Right lobe of liver (tissue), 6 donors: ENCODE measurements around the gene ELF1. TPM values are rescaled to one million over a fixed set of nuclear protein-coding genes. Genes with fewer than 3 reads are reported as not detected.
"Not testable (repeated sequence)": the region's sequence is repeated elsewhere in the genome, so short reads cannot be mapped to it uniquely, and the experiment has no call there.

Experiments used
- ATAC-seq, 4 donors: fragments of 200-7000 bp; cut with Tn5 transposase; one replicate each; pipeline ENCODE4 v1.9.1; 2020; ENCODE audit warnings: mild to moderate bottlenecking in 4 of 4, moderate library complexity in 4 of 4
- DNase-seq, 3 donors: peaks; one replicate each; pipeline ENCODE4 v3.0.0-alpha.2; 2020
- H3K27ac ChIP-seq, 3 donors: fragments of 200-600 bp; one replicate each; pipeline ENCODE4 v1.8.0; 2022
- H3K27me3 ChIP-seq, 2 donors: fragments of 200-600 bp; one replicate each; pipeline ENCODE4 v1.8.0; 2022
- H3K36me3 ChIP-seq, 4 donors: fragments of 200-600 bp; sonication (generic) in 1 of 4; one replicate each; pipeline versions ENCODE4 v1.5.1 to v1.8.0; 2017 to 2022; ENCODE audit warnings: control low read depth in 1 of 4
- H3K4me1 ChIP-seq, 4 donors: fragments of 200-600 bp; sonication (generic) in 1 of 4; one replicate each; pipeline versions ENCODE4 v1.5.1 to v1.8.0; 2017 to 2022; ENCODE audit warnings: control low read depth in 1 of 4
- H3K4me3 ChIP-seq, 3 donors: fragments of 200-600 bp; one replicate each; pipeline ENCODE4 v1.8.0; 2022
- H3K9me3 ChIP-seq, 4 donors: fragments of 200-600 bp; sonication (generic) in 1 of 4; one replicate each; pipeline versions ENCODE4 v1.5.1 to v1.8.0; 2017 to 2022; ENCODE audit warnings: control low read depth in 1 of 4
- POLR2A ChIP-seq: fragments of 450-650 bp; IDR thresholded peaks from one replicate; pipeline ENCODE4 v1.6.1; 2017; ENCODE audit warnings: antibody characterized with exemption, mild to moderate bottlenecking
- WGBS: methylation state at CpG from one replicate; pipeline ENCODE4 v1.1.6; 2018; ENCODE audit warnings: low coverage, low lambda C conversion rate; ENCODE audit not compliant: insufficient coverage; ENCODE audit errors: missing lambda C conversion rate; 5-methylcytosine and 5-hydroxymethylcytosine counted together
- intact Hi-C, 2 donors: fragments of 100-400 bp; cut with DNase I; formaldehyde crosslinking; loops; one replicate each; pipeline versions ENCODE4 v1.11.2 to v1.14.1; 2022
- total RNA-seq, 6 experiments: library from RNA; depleted of rRNA in 2 of 6; stranded (reverse); fragments of >200 nt in 2 of 6; fragmentation: NEBNext Ultra II Directional in 3 of 6; extraction: Animal tissue kit (Norgen Biotek cat#: 25700) in 3 of 6; gene quantifications; one replicate each; pipeline versions ENCODE4 v1.1.0 to v1.2.4, GENCODE V29; 2016 to 2023
- TF ChIP-seq, protein P1 (sequence below), 4 donors: fragments of 200-600 bp in 3 of 4; fragments of 450-650 bp in 1 of 4; IDR thresholded peaks; one replicate each; pipeline versions ENCODE4 v1.5.1 to v1.8.0; 2016 to 2022; ENCODE audit warnings: antibody characterized with exemption in 4 of 4, mild to moderate bottlenecking in 2 of 4
- donor health status: DM: no; HTN: yes; CAD: no.
- donor health status: DM: no; HTN: no; CAD: no.
- donor health status: DM: no; HTN: no; CAD: no.
- donor health status: DM: no; HTN: yes; CAD: no.
- donor health status: DM: no; HTN: yes; CAD: no.

ELF1 gene
- total RNA-seq, 6 experiments from 2014 or later: 24.1 to 35.4 (median 31.0) TPM

GRCh38 chr13:40897053-40897452 lies 122.1 kb downstream of the ELF1 start:
- TF ChIP-seq POLR2A: no peak
- TF ChIP-seq, protein P1, sequence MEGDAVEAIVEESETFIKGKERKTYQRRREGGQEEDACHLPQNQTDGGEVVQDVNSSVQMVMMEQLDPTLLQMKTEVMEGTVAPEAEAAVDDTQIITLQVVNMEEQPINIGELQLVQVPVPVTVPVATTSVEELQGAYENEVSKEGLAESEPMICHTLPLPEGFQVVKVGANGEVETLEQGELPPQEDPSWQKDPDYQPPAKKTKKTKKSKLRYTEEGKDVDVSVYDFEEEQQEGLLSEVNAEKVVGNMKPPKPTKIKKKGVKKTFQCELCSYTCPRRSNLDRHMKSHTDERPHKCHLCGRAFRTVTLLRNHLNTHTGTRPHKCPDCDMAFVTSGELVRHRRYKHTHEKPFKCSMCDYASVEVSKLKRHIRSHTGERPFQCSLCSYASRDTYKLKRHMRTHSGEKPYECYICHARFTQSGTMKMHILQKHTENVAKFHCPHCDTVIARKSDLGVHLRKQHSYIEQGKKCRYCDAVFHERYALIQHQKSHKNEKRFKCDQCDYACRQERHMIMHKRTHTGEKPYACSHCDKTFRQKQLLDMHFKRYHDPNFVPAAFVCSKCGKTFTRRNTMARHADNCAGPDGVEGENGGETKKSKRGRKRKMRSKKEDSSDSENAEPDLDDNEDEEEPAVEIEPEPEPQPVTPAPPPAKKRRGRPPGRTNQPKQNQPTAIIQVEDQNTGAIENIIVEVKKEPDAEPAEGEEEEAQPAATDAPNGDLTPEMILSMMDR (IDR thresholded peaks at IDR 0.05): no peak
- no peak overlapping the region for H3K4me3 ChIP-seq
- DNase-seq: no peak
- H3K27me3 ChIP-seq: no peaks in the 10 kb centered on the region
- ATAC-seq: no peak
- no peaks in the 10 kb centered on the region for H3K36me3 ChIP-seq
- H3K9me3 ChIP-seq: no peaks in the 10 kb centered on the region
- no peak overlapping the region for H3K27ac ChIP-seq
- H3K4me1 ChIP-seq: peaks cover 0 to 14% (median 0%) of the 10 kb centered on the region in 4 donors
- intact Hi-C loops: no loop called here

GRCh38 chr13:40895227-40896184 lies 123.6 kb downstream of the ELF1 start:
- peak overlapping the region in 1 of 3 donors; percentile 4 for H3K27ac ChIP-seq
- peaks cover 0 to 14% (median 0%) of the 10 kb centered on the region in 4 donors for H3K4me1 ChIP-seq
- peak; percentile 42 to 77 (median 52) for ATAC-seq
- H3K4me3 ChIP-seq: no peak overlapping the region
- H3K27me3 ChIP-seq: no peaks in the 10 kb centered on the region
- DNase-seq: no peak
- 34% methylated on average over 3 of the region's 5 CpGs for WGBS
- H3K36me3 ChIP-seq: no peaks in the 10 kb centered on the region
- intact Hi-C loops: no loop called here
- H3K9me3 ChIP-seq: no peaks in the 10 kb centered on the region
- TF ChIP-seq, protein P1 (IDR thresholded peaks at IDR 0.05): no peak
- TF ChIP-seq POLR2A: no peak

GRCh38 chr13:40893573-40893972 lies 125.5 kb downstream of the ELF1 start:
- intact Hi-C loops, ATAC-seq, DNase-seq, H3K27me3 ChIP-seq, H3K36me3 ChIP-seq, H3K4me3 ChIP-seq, H3K9me3 ChIP-seq, H3K27ac ChIP-seq: not testable (repeated sequence)
- peaks cover 0 to 14% (median 0%) of the 10 kb centered on the region in 4 donors for H3K4me1 ChIP-seq
- 92% methylated on average over 3 of the region's 3 CpGs for WGBS

- Histone ChIP-seq H3K36me3 (no peaks in the 10 kb centered on the region), H3K9me3 (no peaks in the 10 kb centered on the region), H3K4me3 (no peak overlapping the region), H3K27me3 (no peaks in the 10 kb centered on the region), H3K27ac (no peak overlapping the region), H3K4me1 (peaks cover 0 to 5% (median 0%) of the 10 kb centered on the region in 4 donors)
- DNase-seq (no peak), ATAC-seq (no peak)
- intact Hi-C loops: no loop called here
- WGBS: 84% methylated on average over 3 of the region's 3 CpGs
- no peak for TF ChIP-seq POLR2A
- TF ChIP-seq, protein P1 (IDR thresholded peaks at IDR 0.05): no peak
These were observed 133.1 kb downstream of the ELF1 start for GRCh38 chr13:40886017-40886416.

- H3K27ac ChIP-seq, H3K4me3 ChIP-seq, H3K9me3 ChIP-seq, DNase-seq, ATAC-seq, H3K27me3 ChIP-seq, H3K36me3 ChIP-seq, intact Hi-C loops, H3K4me1 ChIP-seq: not testable (repeated sequence)
- WGBS: no CpG with 5 or more reads among the region's 1 CpG
These were observed 134.9 kb downstream of the ELF1 start for GRCh38 chr13:40884175-40884574.

Other genes with a start within 250 kb of the ELF1 start
- 10 to 100 TPM; 13.6 to 24.3 (median 20.0) TPM for gene MRPS31, start 248.1 kb downstream of the ELF1 start, total RNA-seq
- 100 to 1,000 TPM in 1 of 6 experiments, 10 to 100 TPM in 5; 28.0 to 168 (median 79.9) TPM for gene SLC25A15, start 229.7 kb downstream of the ELF1 start, total RNA-seq
- 1 to 10 TPM; 3.8 to 6.9 (median 4.6) TPM for gene WBP4, start 42.2 kb upstream of the ELF1 start, total RNA-seq
- gene KBTBD6, start 113.5 kb upstream of the ELF1 start, total RNA-seq: 1 to 10 TPM; 2.3 to 4.7 (median 3.7) TPM
- gene KBTBD7, start 175.3 kb upstream of the ELF1 start, total RNA-seq: 1 to 10 TPM; 3.0 to 6.7 (median 5.5) TPM
- 10 to 100 TPM in 1 of 6 experiments, 1 to 10 TPM in 5; 6.0 to 10.5 (median 7.4) TPM for gene MTRF1, start 244.3 kb upstream of the ELF1 start, total RNA-seq